Measurements from ENCODE around the gene FXYD5. TPM values are rescaled to one million over a fixed set of nuclear protein-coding genes. Genes with fewer than 3 reads are reported as not detected.
A peak's percentile ranks its signal among the peaks of the same experiment; 100 is the strongest.

Gene FXYD5
- total and polyA plus RNA-seq, 10 of the 15 experiments (the other 5 are each of a cell fraction or from before 2014, with no cell fraction given), result 30.0 to 159 (median 93.9) TPM

GRCh38 chr19:35212241-35212640 is 57.7 kb downstream of the FXYD5 start:
- WGBS (ENCODE audit: insufficient coverage, insufficient replicate concordance, low lambda C conversion rate, missing lambda C conversion rate), result 60% methylated on average over 7 of the region's 7 CpGs
- ChIA-PET POLR2A (interaction anchor here (1.3 kb wide), 1 partner anchor 9 kb away, joined by 3 read pairs; no protein-coding TSS in a partner anchor), RAD21 (ENCODE audit: unreplicated experiment) (interaction anchor here (1.4 kb wide), 1 partner anchor 70 kb away, joined by 5 read pairs; no protein-coding TSS in a partner anchor), CTCF (interaction anchor here (1.1 to 1.5 kb wide), 3 partner anchors 29 to 64 kb away, joined by 3 to 4 read pairs (median 3); no protein-coding TSS in a partner anchor), SMC1A (ENCODE audit: uncharacterized antibody, unreplicated experiment) (no interaction called here)
- BruUV-seq (replicated peaks), result no TSS peak
- Histone ChIP-seq H3K4me1 (ENCODE audit: control insufficient read depth, insufficient read depth, low read length) (peaks cover 42% of the 10 kb centered on the region), H3K79me2 (ENCODE audit: control insufficient read depth, insufficient read depth, low read length) (no peaks in the 10 kb centered on the region), H2AFZ (ENCODE audit: control insufficient read depth, low read depth, low read length) (peak overlapping the region; percentile 2), H3K9me3 (replicated peaks; ENCODE audit: control insufficient read depth, insufficient read depth, low read length) (peaks cover 5% of the 10 kb centered on the region; the same call in 2 of the 3 replicates), H3K9ac (ENCODE audit: control insufficient read depth, insufficient read depth, low read length) (no peak overlapping the region), H3K27me3 (replicated peaks in 1 of 2; ENCODE audit: control insufficient read depth in 2 of 2, insufficient read depth in 2 of 2, low read length in 1 of 2) (no peaks in the 10 kb centered on the region), H3K4me3 (no peak overlapping the region), H4K20me1 (ENCODE audit: control insufficient read depth, insufficient read depth) (no peaks in the 10 kb centered on the region), H3K4me2 (ENCODE audit: control insufficient read depth, insufficient read depth) (no peak overlapping the region), H3K36me3 (ENCODE audit: control insufficient read depth in 2 of 2, insufficient read depth in 2 of 2, low read length in 1 of 2) (no peaks in the 10 kb centered on the region), H3K27ac (ENCODE audit: control insufficient read depth, insufficient read depth) (no peak overlapping the region)
- intact Hi-C loops (cut with micrococcal nuclease; ENCODE audit: unreplicated experiment), result no loop called here
- in situ Hi-C loops (cut with MboI), result no loop called here
- ATAC-seq (no peak), FAIRE-seq (no peak), DNase-seq (ENCODE audit: low read depth, low spot score) (no peak)
- TF ChIP-seq SMC3 (IDR thresholded peaks at IDR 0.05; ENCODE audit: borderline replicate concordance, low read length), result no peak
- TF ChIP-seq NR2C2 (IDR thresholded peaks at IDR 0.05; ENCODE audit: borderline replicate concordance, control insufficient read depth, insufficient read length, low read depth), result no peak
- TF ChIP-seq ELK1 (IDR thresholded peaks at IDR 0.05; ENCODE audit: low read depth, low read length), result no peak
- TF ChIP-seq NRF1 (conservative IDR thresholded peaks at IDR 0.05; ENCODE audit: low read depth, low read length), result no peak
- TF ChIP-seq CREM (IDR thresholded peaks at IDR 0.05; ENCODE audit: low read depth), result no peak
- TF ChIP-seq MTA2 (IDR thresholded peaks at IDR 0.05; ENCODE audit: low read depth), result no peak

Measured in GM12878 (cell line).